DMS153 treated with DMSO at 0.1 percent for 48 hours (cell line): ENCODE measurements around the gene RBL1.
"Not testable (repeated sequence)": the region's sequence is repeated elsewhere in the genome, so short reads cannot be mapped to it uniquely, and the experiment has no call there.

ENCODE experiments used
- DNase-seq: peaks from one replicate; lab custom pipeline; 2025; ENCODE audit not compliant: unreplicated experiment; lab: John Stamatoyannopoulos, UW

Gene RBL1

DNA sequence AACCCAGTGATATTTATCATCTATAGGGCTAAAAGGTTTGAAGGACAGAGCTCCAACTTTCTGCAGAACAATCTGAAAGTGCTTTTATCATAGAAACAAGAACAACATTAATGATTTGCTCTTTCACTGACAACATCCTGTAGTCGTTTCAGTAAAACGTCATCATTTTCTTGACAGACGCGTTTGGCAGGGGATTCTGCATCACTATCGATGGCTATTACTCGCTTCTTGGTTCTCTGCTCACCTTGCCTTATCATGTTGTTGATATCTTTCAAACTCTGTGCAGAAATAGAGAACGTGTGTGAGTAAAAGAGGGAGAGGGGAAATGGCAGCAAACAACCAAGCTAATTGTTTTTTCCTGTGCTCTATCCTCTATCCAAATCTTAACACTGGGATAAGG is 97.1 kb downstream of the RBL1 start:
- no peak for DNase-seq

DNA sequence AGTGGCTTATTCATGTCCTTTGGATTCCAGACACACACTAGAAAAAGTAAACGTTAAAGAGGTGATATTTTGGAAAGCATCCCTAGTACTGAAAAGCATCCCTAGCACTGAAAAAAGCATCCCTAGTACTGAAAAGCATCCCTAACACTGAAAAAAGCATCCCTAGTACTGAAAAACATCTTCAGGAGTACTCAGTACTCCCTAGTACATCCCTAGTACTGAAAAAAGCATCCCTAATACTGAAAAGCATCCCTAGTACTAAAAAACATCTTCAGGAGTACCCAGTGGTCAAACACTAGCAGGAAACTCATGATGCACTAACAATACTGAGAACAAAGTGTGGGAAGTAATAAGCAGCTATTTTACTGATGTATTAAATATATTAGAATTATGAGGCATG is 98.7 kb downstream of the RBL1 start:
- DNase-seq, result no peak

- DNase-seq, result not testable (repeated sequence)
These were observed 101.6 kb downstream of the RBL1 start for GRCh38 chr20:36994221-36994620.

- DNase-seq, result no peak
These were observed 102.9 kb downstream of the RBL1 start for GRCh38 chr20:36992802-36993334.

- no peak for DNase-seq
These were observed 104.1 kb downstream of the RBL1 start for GRCh38 chr20:36991703-36992102.

GRCh38 chr20:36989797-36990196 is 106.0 kb downstream of the RBL1 start:
- DNase-seq, result no peak

DNA sequence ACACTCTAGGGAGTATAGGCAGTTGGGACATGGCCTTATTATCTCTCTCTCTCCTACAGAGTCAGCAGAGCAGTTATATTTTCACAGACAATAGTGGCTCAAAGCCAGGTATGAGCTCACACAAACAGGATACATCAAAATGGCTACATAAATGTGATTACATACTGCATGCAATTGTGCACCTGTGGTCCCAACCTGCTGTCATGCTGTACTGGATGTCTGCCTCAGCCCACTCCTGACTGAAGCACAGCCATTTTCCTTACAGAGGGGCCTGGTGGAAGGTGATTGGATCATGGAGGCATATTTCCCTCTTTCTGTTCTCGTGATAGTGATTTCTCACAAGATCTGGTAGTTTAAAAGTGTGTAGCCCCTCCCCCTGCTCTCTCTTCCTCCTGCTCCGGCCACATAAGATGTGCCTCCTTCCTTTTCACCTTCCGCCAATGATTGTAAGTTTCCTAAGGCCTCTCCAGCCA is 107.3 kb downstream of the RBL1 start:
- DNase-seq, result no peak

- no peak for DNase-seq
These were observed 111.5 kb downstream of the RBL1 start for GRCh38 chr20:36984257-36984638.

DNA sequence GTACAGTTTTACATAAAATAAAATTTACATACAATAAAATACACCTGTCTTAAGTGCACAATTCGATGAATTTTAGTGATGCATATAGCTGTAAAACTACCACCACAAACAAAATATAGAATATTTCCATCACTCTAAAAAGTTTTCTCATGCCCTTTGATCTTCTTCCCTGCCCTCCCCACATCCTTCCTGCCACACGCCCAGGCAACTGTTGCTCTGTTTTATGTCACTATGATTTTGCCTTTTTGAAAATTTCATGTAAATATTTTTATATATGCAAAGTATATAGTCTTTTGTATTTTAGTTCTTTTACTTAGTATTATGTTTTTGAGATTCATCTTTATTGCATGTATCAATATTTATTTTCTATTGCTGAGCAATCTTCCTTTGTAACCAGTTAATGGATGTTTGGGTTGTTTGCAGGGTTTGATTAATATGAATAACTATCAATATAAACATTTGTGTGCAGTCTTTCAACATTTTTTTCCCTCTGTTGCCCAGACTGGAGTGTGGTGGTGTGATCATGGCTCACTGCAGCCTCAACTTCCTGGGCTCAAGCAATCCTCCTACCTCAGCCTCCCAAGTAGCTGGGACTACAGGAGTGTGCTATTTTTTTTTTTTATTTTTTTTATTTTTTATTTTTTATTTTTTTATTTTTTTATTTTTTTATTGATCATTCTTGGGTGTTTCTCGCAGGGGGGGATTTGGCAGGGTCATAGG is 120.5 kb downstream of the RBL1 start:
- DNase-seq, result no peak

DNA sequence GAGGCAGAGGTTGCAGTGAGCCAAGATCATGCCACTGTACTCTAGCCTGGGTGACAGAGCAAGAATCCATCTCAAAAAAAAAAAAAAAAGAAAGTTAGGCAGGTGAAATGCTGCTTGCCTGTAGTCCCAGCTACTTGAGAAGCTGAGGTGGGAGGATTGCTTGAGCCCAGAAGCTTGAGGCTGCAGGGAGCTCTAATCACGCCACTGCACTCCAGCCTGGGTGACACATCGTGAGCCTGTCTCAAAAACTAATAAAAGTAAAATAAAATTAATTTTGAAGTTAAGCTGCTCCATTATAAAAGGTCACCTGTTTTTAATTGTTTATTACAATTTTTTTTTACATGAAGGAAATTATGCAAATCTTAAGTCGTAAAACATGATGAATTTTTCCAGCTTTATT is 121.1 kb downstream of the RBL1 start:
- no peak for DNase-seq

DNA sequence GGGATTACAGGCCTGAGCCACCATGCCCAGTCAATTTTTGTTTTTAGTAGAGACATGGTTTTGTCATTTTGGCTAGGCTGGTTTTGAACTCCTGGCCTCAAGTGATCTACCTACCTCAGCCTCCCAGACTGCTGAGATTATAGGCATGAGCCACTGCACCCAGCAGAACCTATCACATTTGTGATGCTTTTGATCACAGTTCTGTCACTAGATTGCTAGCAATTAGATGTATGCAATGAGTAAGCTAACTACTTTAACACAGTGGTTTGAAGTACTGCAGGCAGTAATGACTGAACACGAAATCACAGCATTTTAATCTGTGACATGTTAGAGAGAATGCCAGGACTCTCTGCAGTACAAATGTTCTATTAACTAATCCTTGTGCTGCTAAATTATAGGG is 124.7 kb downstream of the RBL1 start:
- DNase-seq, result no peak

- DNase-seq, result no peak
These were observed 126.2 kb downstream of the RBL1 start for GRCh38 chr20:36969478-36970186.

- no peak for DNase-seq
These were observed 126.7 kb downstream of the RBL1 start for GRCh38 chr20:36969051-36969450.

DNA sequence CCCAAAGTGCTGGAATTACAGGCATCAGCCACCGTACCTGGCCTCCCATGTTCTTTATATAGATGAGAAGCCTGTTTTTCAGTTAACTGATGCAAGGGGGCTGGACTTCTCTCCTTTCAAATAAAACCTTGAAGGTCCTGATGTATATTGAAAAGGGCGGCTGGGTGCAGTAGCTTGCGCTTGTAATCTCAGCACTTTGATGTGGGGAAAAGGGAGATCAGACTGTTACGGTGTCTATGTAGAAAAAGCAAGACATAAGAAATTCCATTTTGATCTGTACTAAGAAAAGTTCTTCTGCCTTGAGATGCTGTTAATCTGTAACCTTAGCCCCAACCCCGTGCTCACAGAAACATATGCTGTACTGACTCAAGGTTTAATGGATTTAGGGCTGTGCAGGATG is 128.2 kb downstream of the RBL1 start:
- DNase-seq, result no peak

- not testable (repeated sequence) for DNase-seq
These were observed 128.8 kb downstream of the RBL1 start for GRCh38 chr20:36966965-36967364.

GRCh38 chr20:36962354-36962941 is 133.3 kb downstream of the RBL1 start:
- DNase-seq, result not testable (repeated sequence)

DNA sequence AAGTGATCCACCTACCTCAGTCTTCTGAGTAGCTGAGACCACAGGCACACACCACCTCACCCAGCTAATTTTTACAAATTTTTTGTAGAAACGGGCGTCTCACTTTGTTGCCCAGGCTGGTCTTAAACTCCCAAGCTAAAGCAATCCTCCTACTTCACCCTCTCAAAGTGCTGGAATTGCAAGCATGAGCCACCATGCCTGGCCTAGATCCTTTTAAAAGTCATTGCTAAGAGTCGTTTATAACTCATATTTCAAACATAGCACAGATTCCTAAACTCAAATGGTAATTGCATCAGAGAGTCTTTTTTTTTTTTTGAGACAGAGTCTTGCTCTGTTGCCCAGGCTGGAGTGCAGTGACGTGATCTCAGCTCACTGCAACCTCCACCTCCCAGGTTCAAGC is 136.6 kb downstream of the RBL1 start:
- no peak for DNase-seq

DNA sequence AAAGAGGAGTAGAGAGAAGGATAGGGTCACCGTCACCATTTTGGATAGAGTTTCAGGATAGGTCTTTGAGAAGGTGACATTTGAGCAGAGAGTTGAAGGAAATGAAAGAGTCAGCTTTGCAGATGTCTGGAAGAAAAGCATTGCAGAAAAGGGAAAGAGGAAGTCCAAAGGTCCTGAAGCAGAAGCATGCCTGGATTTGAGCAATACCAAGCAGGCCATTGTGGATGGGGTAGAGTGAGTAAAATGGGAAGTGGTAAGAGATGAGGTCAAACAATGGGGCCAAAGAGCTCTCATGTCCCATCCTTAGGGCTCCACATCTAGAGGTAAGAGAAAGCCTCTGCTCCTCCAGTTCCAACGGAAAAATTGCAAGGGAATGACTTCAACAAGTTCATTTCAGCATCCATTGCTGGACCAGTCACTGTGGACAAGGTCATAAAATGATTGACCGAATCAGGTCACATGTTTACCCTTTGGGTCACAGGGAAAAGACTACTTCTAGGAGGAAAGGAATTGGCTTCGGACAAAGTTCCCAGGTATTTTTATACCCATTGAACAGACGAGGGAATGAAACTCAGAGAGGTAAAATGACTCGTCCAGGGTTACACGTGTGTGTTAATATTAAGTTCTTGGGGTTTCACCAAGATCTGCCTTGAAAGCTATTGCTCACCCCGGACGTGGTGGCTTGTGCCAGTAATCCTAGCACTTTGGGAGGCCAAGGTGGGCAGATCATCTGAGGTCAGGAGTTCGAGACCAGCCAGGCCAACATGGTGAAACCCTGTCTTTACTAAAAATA is 137.7 kb downstream of the RBL1 start:
- no peak for DNase-seq

GRCh38 chr20:36956674-36957073 is 139.1 kb downstream of the RBL1 start:
- DNase-seq, result no peak

DNA sequence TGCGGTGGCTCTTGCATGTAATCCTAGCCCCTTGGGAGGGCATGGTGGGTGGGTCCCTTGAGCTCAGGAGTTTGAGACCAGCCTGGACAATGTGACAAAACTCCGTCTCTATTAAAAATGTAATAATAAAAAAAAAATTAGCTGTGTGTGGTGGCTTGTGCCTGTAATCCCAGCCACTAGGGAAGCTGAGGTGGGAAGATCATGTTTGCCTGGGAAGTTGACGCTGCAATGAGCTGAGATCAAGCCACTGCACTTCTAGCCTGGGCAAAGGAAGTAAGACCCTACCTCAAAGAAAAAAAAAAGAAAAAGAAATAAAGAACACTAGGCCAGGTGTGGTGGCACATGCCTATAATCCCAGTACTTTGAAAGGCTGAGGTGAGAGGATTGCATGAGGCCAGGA is 139.8 kb downstream of the RBL1 start:
- DNase-seq, result no peak
